HEK293 (cell line): Measurements from ENCODE around the gene USE1.

ENCODE experiments used
- CTCF ChIA-PET: fragments of 350-600 bp; formaldehyde crosslinking; extraction: SDS; loops from one replicate; lab custom pipeline; 2021; ENCODE audit warnings: antibody characterized with exemption; lab: Yijun Ruan, JAX
- POLR2A ChIA-PET: fragments of 300-600 bp; formaldehyde crosslinking; extraction: SDS; loops from one replicate; lab custom pipeline; 2020; ENCODE audit warnings: antibody characterized with exemption, inconsistent platforms; lab: Yijun Ruan, JAX
- H3K27ac ChIP-seq: fragments of 200-500 bp; sonication (Bioruptor generic); 2 replicates; pipeline ENCODE4 v1.5.1; 2014; ENCODE audit warnings: low read depth, low read length, control low read depth, inconsistent platforms; ENCODE audit errors: extremely low read depth
- H3K36me3 ChIP-seq, 2 experiments: fragments of 200-500 bp in 1 of 2; sonication (Bioruptor generic) in 1 of 2; 1 replicate in 1 of 2; 2 replicates in 1 of 2; pipeline ENCODE4 v1.5.1; 2014 to 2017; ENCODE audit warnings: inconsistent platforms in 2 of 2, low read length in 2 of 2; ENCODE audit not compliant: control insufficient read depth in 2 of 2, insufficient read depth in 1 of 2
- H3K4me1 ChIP-seq: fragments of 200-500 bp; sonication (Bioruptor generic); 2 replicates; pipeline ENCODE4 v1.5.1; 2014; ENCODE audit warnings: mild to moderate bottlenecking, low read length, inconsistent platforms; ENCODE audit not compliant: control insufficient read depth, insufficient read depth
- H3K4me3 ChIP-seq: 2 replicates; pipeline ENCODE4 v1.5.1; 2011; ENCODE audit warnings: low read depth, mild to moderate bottlenecking, control low read depth, low read length, moderate library complexity
- H3K9me3 ChIP-seq: fragments of 200-500 bp; sonication (Bioruptor generic); 2 replicates; pipeline ENCODE4 v1.5.1; 2014; ENCODE audit warnings: low read depth, low read length, inconsistent platforms; ENCODE audit not compliant: control insufficient read depth, insufficient read depth
- IKZF3 ChIP-seq: fragments of 450-650 bp; IDR thresholded peaks from 2 replicates; pipeline ENCODE4 v1.5.0; 2018; ENCODE audit warnings: missing biosample characterization, mild to moderate bottlenecking, missing genetic modification characterization, moderate library complexity
- ZBTB6 ChIP-seq: fragments of 450-650 bp; formaldehyde crosslinking; IDR thresholded peaks from 2 replicates; pipeline ENCODE4 v1.5.1; 2017; ENCODE audit warnings: missing biosample characterization, missing genetic modification characterization
- ZIC2 ChIP-seq: fragments of 450-650 bp; formaldehyde crosslinking; IDR thresholded peaks from 2 replicates; pipeline ENCODE4 v1.5.1; 2016; ENCODE audit warnings: missing biosample characterization, missing genetic modification characterization
- ZNF133 ChIP-seq: fragments of 450-650 bp; formaldehyde crosslinking; IDR thresholded peaks from 2 replicates; pipeline ENCODE4 v1.5.1; 2016; ENCODE audit warnings: missing biosample characterization, missing genetic modification characterization
- ZNF24 ChIP-seq: fragments of 450-650 bp; formaldehyde crosslinking; IDR thresholded peaks from 2 replicates; pipeline ENCODE4 v1.5.1; 2016; ENCODE audit warnings: missing biosample characterization, missing genetic modification characterization
- ZNF335 ChIP-seq: fragments of 450-650 bp; formaldehyde crosslinking; conservative IDR thresholded peaks from 2 replicates; pipeline ENCODE4 v1.5.1; 2016; ENCODE audit warnings: missing biosample characterization, missing genetic modification characterization
- ZNF341 ChIP-seq: fragments of 450-650 bp; formaldehyde crosslinking; IDR thresholded peaks from 2 replicates; pipeline ENCODE4; 2016; ENCODE audit warnings: low read depth, missing biosample characterization, missing genetic modification characterization
- ZNF501 ChIP-seq: fragments of 450-650 bp; formaldehyde crosslinking; IDR thresholded peaks from 2 replicates; pipeline ENCODE4 v1.5.1; 2016; ENCODE audit warnings: missing biosample characterization, missing genetic modification characterization
- ZNF510 ChIP-seq: fragments of 450-650 bp; formaldehyde crosslinking; IDR thresholded peaks from 2 replicates; pipeline ENCODE4 v1.5.1; 2018; ENCODE audit warnings: mild to moderate bottlenecking, missing genetic modification characterization, missing biosample characterization; ENCODE audit not compliant: insufficient replicate concordance
- ZNF596 ChIP-seq: fragments of 450-650 bp; IDR thresholded peaks from 2 replicates; pipeline ENCODE4 v1.5.0; 2018; ENCODE audit warnings: missing biosample characterization, mild to moderate bottlenecking, missing genetic modification characterization, moderate library complexity
- ZNF621 ChIP-seq: fragments of 450-650 bp; formaldehyde crosslinking; IDR thresholded peaks from 2 replicates; pipeline ENCODE4 v1.5.1; 2017; ENCODE audit warnings: missing biosample characterization, missing genetic modification characterization
- ZNF747 ChIP-seq: fragments of 450-650 bp; formaldehyde crosslinking; IDR thresholded peaks from 2 replicates; pipeline ENCODE4 v1.5.1; 2016; ENCODE audit warnings: missing biosample characterization, missing genetic modification characterization
- ZNF791 ChIP-seq: fragments of 450-650 bp; formaldehyde crosslinking; IDR thresholded peaks from 2 replicates; pipeline ENCODE4 v1.5.1; 2016; ENCODE audit warnings: missing biosample characterization, missing genetic modification characterization
- ZXDB ChIP-seq: fragments of 450-650 bp; formaldehyde crosslinking; IDR thresholded peaks from 2 replicates; pipeline ENCODE4 v1.5.1; 2016; ENCODE audit warnings: missing biosample characterization, missing genetic modification characterization
- TF ChIP-seq, protein P1 (sequence below): fragments of 450-650 bp; formaldehyde crosslinking; IDR thresholded peaks from 2 replicates; pipeline ENCODE4 v1.5.1; 2016; ENCODE audit warnings: missing biosample characterization, missing genetic modification characterization
- TF ChIP-seq, protein P2 (sequence below): fragments of 450-650 bp; formaldehyde crosslinking; optimal IDR thresholded peaks from 2 replicates; pipeline ENCODE3; 2016; ENCODE audit warnings: missing biosample characterization, mild to moderate bottlenecking, missing genetic modification characterization
- TF ChIP-seq, protein P3 (sequence below): fragments of 450-650 bp; formaldehyde crosslinking; IDR thresholded peaks from 2 replicates; pipeline ENCODE4 v1.5.0; 2017; ENCODE audit warnings: missing biosample characterization, missing genetic modification characterization, borderline replicate concordance
- TF ChIP-seq, protein P4 (sequence below): fragments of 450-650 bp; IDR thresholded peaks from 2 replicates; pipeline ENCODE4 v1.5.1; 2018; ENCODE audit warnings: missing biosample characterization, mild to moderate bottlenecking, missing genetic modification characterization
- TF ChIP-seq, protein P5 (sequence below): IDR thresholded peaks from 2 replicates; pipeline ENCODE4 v1.6.1; 2011; ENCODE audit warnings: mild to moderate bottlenecking, low read depth, low read length, borderline replicate concordance

Gene USE1

GRCh38 chr19:17264641-17264979, 49.5 kb downstream of the USE1 start, which contains the start of gene USHBP1 (continued):
- TF ChIP-seq, protein P1, sequence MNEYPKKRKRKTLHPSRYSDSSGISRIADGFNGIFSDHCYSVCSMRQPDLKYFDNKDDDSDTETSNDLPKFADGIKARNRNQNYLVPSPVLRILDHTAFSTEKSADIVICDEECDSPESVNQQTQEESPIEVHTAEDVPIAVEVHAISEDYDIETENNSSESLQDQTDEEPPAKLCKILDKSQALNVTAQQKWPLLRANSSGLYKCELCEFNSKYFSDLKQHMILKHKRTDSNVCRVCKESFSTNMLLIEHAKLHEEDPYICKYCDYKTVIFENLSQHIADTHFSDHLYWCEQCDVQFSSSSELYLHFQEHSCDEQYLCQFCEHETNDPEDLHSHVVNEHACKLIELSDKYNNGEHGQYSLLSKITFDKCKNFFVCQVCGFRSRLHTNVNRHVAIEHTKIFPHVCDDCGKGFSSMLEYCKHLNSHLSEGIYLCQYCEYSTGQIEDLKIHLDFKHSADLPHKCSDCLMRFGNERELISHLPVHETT = no peak
- TF ChIP-seq, protein P2, sequence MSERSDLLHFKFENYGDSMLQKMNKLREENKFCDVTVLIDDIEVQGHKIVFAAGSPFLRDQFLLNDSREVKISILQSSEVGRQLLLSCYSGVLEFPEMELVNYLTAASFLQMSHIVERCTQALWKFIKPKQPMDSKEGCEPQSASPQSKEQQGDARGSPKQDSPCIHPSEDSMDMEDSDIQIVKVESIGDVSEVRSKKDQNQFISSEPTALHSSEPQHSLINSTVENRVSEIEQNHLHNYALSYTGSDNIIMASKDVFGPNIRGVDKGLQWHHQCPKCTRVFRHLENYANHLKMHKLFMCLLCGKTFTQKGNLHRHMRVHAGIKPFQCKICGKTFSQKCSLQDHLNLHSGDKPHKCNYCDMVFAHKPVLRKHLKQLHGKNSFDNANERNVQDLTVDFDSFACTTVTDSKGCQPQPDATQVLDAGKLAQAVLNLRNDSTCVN (tag by site-specific recombination) = no peak
- no peak for TF ChIP-seq ZNF341 (tag by site-specific recombination)
- TF ChIP-seq, protein P3, sequence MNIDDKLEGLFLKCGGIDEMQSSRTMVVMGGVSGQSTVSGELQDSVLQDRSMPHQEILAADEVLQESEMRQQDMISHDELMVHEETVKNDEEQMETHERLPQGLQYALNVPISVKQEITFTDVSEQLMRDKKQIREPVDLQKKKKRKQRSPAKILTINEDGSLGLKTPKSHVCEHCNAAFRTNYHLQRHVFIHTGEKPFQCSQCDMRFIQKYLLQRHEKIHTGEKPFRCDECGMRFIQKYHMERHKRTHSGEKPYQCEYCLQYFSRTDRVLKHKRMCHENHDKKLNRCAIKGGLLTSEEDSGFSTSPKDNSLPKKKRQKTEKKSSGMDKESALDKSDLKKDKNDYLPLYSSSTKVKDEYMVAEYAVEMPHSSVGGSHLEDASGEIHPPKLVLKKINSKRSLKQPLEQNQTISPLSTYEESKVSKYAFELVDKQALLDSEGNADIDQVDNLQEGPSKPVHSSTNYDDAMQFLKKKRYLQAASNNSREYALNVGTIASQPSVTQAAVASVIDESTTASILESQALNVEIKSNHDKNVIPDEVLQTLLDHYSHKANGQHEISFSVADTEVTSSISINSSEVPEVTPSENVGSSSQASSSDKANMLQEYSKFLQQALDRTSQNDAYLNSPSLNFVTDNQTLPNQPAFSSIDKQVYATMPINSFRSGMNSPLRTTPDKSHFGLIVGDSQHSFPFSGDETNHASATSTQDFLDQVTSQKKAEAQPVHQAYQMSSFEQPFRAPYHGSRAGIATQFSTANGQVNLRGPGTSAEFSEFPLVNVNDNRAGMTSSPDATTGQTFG (tag by site-specific recombination) = no peak
- TF ChIP-seq ZNF791 (tag by site-specific recombination) = no peak

- ChIA-PET POLR2A (interaction anchor here (0.6 to 2.5 kb wide), 5 partner anchors 29 to 725 kb away, joined by 3 to 16 read pairs (median 5); partner anchors contain the start of genes MRPL34 and OCEL1), CTCF (interaction anchor here (1.1 to 5.5 kb wide), 4 partner anchors 7 to 31 kb away, joined by 3 to 37 read pairs (median 6); partner anchors contain the start of gene ANKLE1)
- Histone ChIP-seq H3K9me3 (no peaks in the 10 kb centered on the region), H3K4me3 (no peak overlapping the region), H3K27ac (no peak overlapping the region), H3K4me1 (no peaks in the 10 kb centered on the region), H3K36me3 (peaks cover 6 to 12% of the 10 kb centered on the region in 2 experiments; a peak in 2 of 3 replicates)
- TF ChIP-seq, protein P4, sequence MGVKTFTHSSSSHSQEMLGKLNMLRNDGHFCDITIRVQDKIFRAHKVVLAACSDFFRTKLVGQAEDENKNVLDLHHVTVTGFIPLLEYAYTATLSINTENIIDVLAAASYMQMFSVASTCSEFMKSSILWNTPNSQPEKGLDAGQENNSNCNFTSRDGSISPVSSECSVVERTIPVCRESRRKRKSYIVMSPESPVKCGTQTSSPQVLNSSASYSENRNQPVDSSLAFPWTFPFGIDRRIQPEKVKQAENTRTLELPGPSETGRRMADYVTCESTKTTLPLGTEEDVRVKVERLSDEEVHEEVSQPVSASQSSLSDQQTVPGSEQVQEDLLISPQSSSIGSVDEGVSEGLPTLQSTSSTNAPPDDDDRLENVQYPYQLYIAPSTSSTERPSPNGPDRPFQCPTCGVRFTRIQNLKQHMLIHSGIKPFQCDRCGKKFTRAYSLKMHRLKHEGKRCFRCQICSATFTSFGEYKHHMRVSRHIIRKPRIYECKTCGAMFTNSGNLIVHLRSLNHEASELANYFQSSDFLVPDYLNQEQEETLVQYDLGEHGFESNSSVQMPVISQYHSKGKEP (tag by site-specific recombination) = no peak
- TF ChIP-seq IKZF3 (tag by site-specific recombination) (no peak), ZNF596 (no peak), ZNF747 (tag by site-specific recombination) (no peak), ZNF501 (no peak), ZNF510 (tag by site-specific recombination) (no peak), ZXDB (tag by site-specific recombination) (no peak), ZNF133 (tag by site-specific recombination) (no peak)
- TF ChIP-seq, protein P5, sequence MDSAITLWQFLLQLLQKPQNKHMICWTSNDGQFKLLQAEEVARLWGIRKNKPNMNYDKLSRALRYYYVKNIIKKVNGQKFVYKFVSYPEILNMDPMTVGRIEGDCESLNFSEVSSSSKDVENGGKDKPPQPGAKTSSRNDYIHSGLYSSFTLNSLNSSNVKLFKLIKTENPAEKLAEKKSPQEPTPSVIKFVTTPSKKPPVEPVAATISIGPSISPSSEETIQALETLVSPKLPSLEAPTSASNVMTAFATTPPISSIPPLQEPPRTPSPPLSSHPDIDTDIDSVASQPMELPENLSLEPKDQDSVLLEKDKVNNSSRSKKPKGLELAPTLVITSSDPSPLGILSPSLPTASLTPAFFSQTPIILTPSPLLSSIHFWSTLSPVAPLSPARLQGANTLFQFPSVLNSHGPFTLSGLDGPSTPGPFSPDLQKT = no peak
Observed at GRCh38 chr19:17266026-17266425, 50.9 kb downstream of the USE1 start.

- CTCF ChIA-PET = interaction anchor here (0.6 to 5.5 kb wide), 6 partner anchors 8 to 290 kb away, joined by 3 to 37 read pairs (median 6); partner anchors contain the start of genes ANKLE1, HAUS8 and MYO9B
- H3K36me3 ChIP-seq = peaks cover 8 to 18% of the 10 kb centered on the region in 2 experiments; a peak in 2 of 3 replicates
- POLR2A ChIA-PET = interaction anchor here (0.6 to 2.5 kb wide), 22 partner anchors 9 to 681 kb away, joined by 3 to 23 read pairs (median 4); partner anchors contain the start of genes ABHD8, ANKLE1, CCDC124 and DDA1
- TF ChIP-seq ZIC2 (tag by site-specific recombination) = no peak
- no peak for TF ChIP-seq ZNF621
- TF ChIP-seq ZBTB6 (tag by site-specific recombination) = no peak
- TF ChIP-seq ZNF24 (tag by site-specific recombination) = no peak
- peak; percentile 61 for TF ChIP-seq ZNF335 (tag by site-specific recombination)
- H3K27ac ChIP-seq = no peak overlapping the region
- H3K4me1 ChIP-seq = no peaks in the 10 kb centered on the region
- no peak overlapping the region for H3K4me3 ChIP-seq
- H3K9me3 ChIP-seq = no peaks in the 10 kb centered on the region
Observed at GRCh38 chr19:17266589-17266974, 51.4 kb downstream of the USE1 start.
